Stomach (tissue), 4 donors: ENCODE measurements around the gene ANKRA2.

Source experiments
- EP300 ChIP-seq: sonication (generic); formaldehyde crosslinking; IDR thresholded peaks from one replicate; pipeline ENCODE4 v1.6.1; 2017; ENCODE audit warnings: antibody characterized with exemption
- TF ChIP-seq, protein P1 (sequence below), 7 experiments: fragments of 450-650 bp in 4 of 7; fragments of 200-600 bp in 3 of 7; sonication (generic) in 3 of 7; IDR thresholded peaks; one replicate each; pipeline ENCODE4 v1.5.1; 2016 to 2019; ENCODE audit warnings: antibody characterized with exemption in 7 of 7, control low read depth in 2 of 7, mild to moderate bottlenecking in 1 of 7

DNA sequence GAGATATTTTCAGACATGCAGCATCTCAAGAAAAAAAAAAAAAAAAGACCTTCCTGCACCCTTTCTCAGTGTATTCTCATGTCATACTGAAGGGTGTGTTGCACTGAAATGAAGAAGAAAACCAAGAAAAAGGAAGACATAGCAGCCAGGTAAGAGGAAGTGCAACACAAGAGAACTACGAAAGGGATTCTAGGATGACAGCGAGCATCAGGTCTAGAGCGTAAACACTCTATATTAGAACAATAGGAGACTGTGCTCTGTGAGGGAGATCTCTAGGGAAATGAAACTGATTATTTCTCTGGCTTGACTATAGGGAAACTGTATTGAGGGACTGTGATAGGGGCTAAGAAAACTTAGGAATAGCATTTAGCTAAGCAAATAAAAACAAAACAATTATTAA lies 37.2 kb downstream of the ANKRA2 start:
- TF ChIP-seq, protein P1, sequence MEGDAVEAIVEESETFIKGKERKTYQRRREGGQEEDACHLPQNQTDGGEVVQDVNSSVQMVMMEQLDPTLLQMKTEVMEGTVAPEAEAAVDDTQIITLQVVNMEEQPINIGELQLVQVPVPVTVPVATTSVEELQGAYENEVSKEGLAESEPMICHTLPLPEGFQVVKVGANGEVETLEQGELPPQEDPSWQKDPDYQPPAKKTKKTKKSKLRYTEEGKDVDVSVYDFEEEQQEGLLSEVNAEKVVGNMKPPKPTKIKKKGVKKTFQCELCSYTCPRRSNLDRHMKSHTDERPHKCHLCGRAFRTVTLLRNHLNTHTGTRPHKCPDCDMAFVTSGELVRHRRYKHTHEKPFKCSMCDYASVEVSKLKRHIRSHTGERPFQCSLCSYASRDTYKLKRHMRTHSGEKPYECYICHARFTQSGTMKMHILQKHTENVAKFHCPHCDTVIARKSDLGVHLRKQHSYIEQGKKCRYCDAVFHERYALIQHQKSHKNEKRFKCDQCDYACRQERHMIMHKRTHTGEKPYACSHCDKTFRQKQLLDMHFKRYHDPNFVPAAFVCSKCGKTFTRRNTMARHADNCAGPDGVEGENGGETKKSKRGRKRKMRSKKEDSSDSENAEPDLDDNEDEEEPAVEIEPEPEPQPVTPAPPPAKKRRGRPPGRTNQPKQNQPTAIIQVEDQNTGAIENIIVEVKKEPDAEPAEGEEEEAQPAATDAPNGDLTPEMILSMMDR (IDR thresholded peaks at IDR 0.05) = no peak
- TF ChIP-seq EP300 = no peak
